GM19467 (cell line): ENCODE results near the gene ITSN1.

ENCODE experiments used
- ATAC-seq: cut with Tn5 transposase; IDR thresholded peaks from one replicate; pipeline ENCODE4 v1.9.1; 2021; ENCODE audit warnings: mild to moderate bottlenecking, moderate library complexity; ENCODE audit not compliant: unreplicated experiment

ITSN1 gene

DNA sequence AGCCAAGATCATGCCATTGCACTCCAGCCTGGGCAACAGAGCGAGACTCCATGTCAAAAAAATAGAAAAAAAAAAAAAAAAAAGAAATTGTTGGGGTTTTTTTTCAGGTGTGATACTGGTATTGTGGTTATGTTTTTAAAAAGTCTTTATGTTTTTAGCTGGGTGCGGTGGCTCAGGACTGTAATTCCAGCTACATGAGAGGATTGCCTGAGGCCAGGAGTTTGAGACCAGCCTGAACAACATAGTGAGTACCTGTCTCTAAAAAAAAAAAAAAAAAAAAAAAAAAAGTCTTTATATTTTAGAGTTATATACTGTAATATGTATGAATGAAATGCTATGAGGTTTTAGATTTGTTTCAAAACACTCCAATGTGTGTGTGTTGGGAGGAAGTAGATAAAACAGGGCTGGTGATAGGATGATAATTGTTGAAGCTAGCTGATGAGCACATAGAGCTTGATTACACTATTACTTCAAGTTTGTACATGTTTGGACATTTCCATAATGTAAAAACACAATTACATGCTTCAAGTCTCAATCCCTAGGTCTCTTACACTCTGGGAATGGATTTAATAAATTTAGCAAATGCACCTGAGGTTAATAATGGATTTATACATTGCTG, 303.5 kb downstream of the ITSN1 start:
- ATAC-seq = no peak

DNA sequence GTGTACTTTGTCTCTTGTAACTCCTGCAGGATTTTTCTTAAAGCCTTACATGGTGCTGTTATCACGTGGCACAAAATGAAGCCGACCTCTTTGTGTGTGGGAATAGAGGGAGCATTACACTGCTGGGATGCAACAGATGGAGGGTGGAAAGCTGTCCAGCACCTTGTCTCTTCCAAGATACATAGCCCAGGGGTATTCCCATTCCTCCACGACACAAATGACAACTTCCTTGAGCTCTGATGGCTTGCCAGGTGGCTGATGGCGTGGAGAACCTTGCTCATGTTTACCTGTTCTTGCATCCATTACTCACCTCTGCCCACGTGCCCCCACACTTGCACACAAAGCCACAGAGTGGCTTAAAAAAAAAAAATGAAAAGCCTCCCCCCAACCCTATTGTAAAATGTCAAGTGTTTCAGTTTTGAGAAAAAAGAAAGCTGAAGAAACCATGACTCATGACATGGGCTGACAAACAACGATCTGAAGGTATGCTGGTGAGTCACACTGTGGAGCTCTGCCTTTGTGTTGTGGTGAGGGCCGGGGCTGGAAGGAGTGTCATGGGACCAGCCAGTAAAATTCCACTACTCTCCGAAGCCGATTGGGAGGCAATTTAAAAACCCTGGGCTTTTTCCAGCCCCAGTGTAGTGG, 305.3 kb downstream of the ITSN1 start:
- peak; percentile 45 for ATAC-seq

DNA sequence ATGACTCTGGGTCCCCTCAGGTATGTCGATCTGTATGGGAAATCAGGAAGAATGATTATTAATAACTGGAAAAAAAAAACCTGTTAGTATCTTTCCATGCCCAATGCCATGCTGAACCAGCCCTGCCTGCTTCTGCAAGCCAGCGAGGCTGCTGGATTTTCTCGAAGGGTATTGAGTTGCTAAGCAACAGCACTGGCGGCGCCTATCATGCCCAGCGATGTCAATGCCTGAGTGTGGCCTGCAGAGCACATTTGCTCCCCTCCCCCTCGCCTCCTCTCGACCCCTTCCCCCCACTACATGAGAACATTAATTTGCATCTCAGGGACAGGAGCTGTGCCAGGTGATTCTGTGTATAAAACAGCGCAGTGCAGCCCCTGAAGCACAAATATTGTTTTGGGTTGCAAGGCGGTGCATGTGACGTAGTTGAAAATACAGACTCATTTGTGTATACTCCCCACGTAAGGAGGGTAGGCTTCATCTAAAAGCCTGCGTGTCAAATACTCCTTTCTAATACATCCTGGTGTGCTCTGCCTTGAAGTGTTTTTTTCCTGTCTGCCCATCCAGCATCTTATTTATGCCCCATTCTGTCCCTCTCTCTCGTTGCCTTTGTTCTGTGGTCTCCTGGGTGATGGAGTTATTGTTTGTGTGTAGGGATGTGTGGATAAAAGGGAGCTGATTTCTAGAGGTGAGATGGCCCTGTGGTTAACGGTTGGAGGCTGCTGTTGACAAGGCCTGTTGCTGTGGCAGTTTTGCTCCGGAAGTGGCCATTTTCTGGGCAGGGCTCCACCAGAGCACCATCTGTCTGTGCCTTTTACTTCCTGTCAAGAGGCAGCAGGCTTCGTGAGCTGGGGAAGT, 306.0 kb downstream of the ITSN1 start:
- ATAC-seq = peak; percentile 56

DNA sequence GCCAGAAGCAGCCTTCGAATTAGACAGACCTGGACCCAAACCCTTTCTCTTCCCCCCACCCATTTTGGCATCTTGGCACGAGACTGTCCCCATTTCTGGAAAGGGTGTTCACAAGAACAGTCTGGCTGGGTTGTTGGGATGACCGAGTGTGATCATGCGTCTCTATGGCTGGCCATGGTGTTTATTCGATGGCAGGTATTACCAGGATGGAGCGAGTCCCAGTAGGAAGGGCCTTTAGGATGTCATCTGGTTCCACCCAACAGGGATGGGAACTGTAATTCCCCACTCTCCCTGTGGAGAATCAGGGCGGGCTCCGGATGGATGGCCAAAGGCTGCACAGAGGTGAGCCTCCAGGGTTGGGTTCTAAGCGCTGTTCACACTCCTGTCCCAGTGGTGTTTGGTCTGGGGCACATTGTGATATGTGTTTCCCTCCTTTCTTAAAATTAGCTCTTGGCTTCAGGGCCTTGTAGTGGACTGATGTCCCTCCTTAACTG, 306.7 kb downstream of the ITSN1 start:
- ATAC-seq = no peak
